ENCODE results near the gene RETREG2. TPM values are rescaled to one million over a fixed set of nuclear protein-coding genes. Genes with fewer than 3 reads are reported as not detected.

Gene RETREG2
- total RNA-seq, 1 experiment from 2014 or later = 63.7 TPM

- Histone ChIP-seq H3K27ac (ENCODE audit: low read depth, low read length) (peak overlapping the region; percentile 97), H4K20me1 (ENCODE audit: insufficient read depth) (no peaks in the 10 kb centered on the region), H3K4me3 (replicated peaks in 1 of 2; ENCODE audit: low read depth in 1 of 2, low read length in 2 of 2) (peak overlapping the region; percentile 87 to 93), H3K9ac (ENCODE audit: low read length) (peak overlapping the region; percentile 85), H3K9me3 (ENCODE audit: control insufficient read depth in 1 of 2, insufficient read depth in 1 of 2, low read depth in 1 of 2, low read length in 2 of 2) (no peaks in the 10 kb centered on the region), H3K4me1 (ENCODE audit: control insufficient read depth in 1 of 2, insufficient read depth in 2 of 2, low read length in 2 of 2) (peaks cover 10 to 27% of the 10 kb centered on the region in 2 experiments), H3K9me2 (ENCODE audit: insufficient read depth) (no peaks in the 10 kb centered on the region), H3K4me2 (ENCODE audit: low read length) (peak overlapping the region; percentile 98), H2AFZ (ENCODE audit: low read depth, low read length, poor library complexity, severe bottlenecking) (peak overlapping the region; percentile 35), H3K36me3 (ENCODE audit: control insufficient read depth in 1 of 2, insufficient read depth in 2 of 2, low read length in 2 of 2) (peaks cover 4 to 10% of the 10 kb centered on the region in 2 experiments; a peak in 2 of 4 replicates), H3K79me2 (ENCODE audit: insufficient read depth, low read length) (peaks cover 23% of the 10 kb centered on the region), H3K27me3 (ENCODE audit: insufficient read depth, low read length) (no peaks in the 10 kb centered on the region)
- DNase-seq (ENCODE audit: low read depth, low spot score) (no peak), ATAC-seq (peak; percentile 45)
- ChIA-PET POLR2A (interaction anchor here (0.8 to 1.4 kb wide), 4 partner anchors 17 to 41 kb away, joined by 3 to 5 read pairs (median 4); partner anchors contain the start of gene ZFAND2B), CTCF (interaction anchor here (0.6 to 1.9 kb wide), 6 partner anchors 10 to 174 kb away, joined by 3 to 16 read pairs (median 4); no protein-coding TSS in a partner anchor), RAD21 (ENCODE audit: low non-redundant PET in 1 of 2, low total read pairs in 2 of 2, uncharacterized antibody in 2 of 2, unreplicated experiment in 2 of 2) (interaction anchor here (0.7 to 1.6 kb wide), 4 partner anchors 18 to 119 kb away, joined by 3 to 5 read pairs (median 3); no protein-coding TSS in a partner anchor)
- no TSS peak for BruUV-seq (replicated peaks)
- intact Hi-C loops (cut with micrococcal nuclease) = loop anchor here (2.0 to 10.0 kb wide), 3 partner anchors 31 to 359 kb away; partner anchors contain the start of genes DNPEP and ZFAND2B
- TF ChIP-seq EZH2 (IDR thresholded peaks at IDR 0.05) (no peak), RAD21 (IDR thresholded peaks at IDR 0.05; ENCODE audit: low read depth) (no peak), CEBPB (IDR thresholded peaks at IDR 0.05; ENCODE audit: low read depth) (no peak), EGR1 (IDR thresholded peaks at IDR 0.05; ENCODE audit: low read depth) (no peak), SIN3A (IDR thresholded peaks at IDR 0.05; ENCODE audit: low read depth) (no peak), YY1 (IDR thresholded peaks at IDR 0.05; ENCODE audit: extremely low read depth, insufficient replicate concordance, low read depth, low read length) (no peak), CTCF (IDR thresholded peaks at IDR 0.05 in 2 of 3, conservative IDR thresholded peaks at IDR 0.05 in 1 of 3; ENCODE audit: borderline replicate concordance in 1 of 3, insufficient read depth in 1 of 3, low read depth in 2 of 3, low read length in 2 of 3) (no peak), SRF (IDR thresholded peaks at IDR 0.05; ENCODE audit: low read depth) (no peak), ZBTB33 (IDR thresholded peaks at IDR 0.05; ENCODE audit: extremely low read depth, insufficient replicate concordance, low read length) (no peak)
These were observed 1.9 kb upstream of the RETREG2 start for GRCh38 chr2:219175928-219176817.

Measured in HCT116 (cell line).